Activated T-cell treated with anti-CD3 and anti-CD28 coated beads, Interleukin-2, amount 50 U/mL, for 48 hours (primary cell): ENCODE data around the gene KMT2E.
"Not testable (repeated sequence)": the region's sequence is repeated elsewhere in the genome, so short reads cannot be mapped to it uniquely, and the experiment has no call there.

ENCODE experiments used
- DNase-seq, 2 experiments: peaks; one replicate each; pipeline ENCODE4 v3.0.0-alpha.2; 2020

The KMT2E gene

GRCh38 chr7:105011141-105011830, 2.7 kb upstream of the KMT2E start:
- no peak for DNase-seq

GRCh38 chr7:105011831-105012502, 2.0 kb upstream of the KMT2E start:
- DNase-seq = peak; percentile 61 to 68

- peak; percentile 100 for DNase-seq
Observed at GRCh38 chr7:105012503-105013220, 1.3 kb upstream of the KMT2E start.

- peak; percentile 95 for DNase-seq
Observed at GRCh38 chr7:105013221-105013815, 687 bp upstream of the KMT2E start.

- peak; percentile 66 to 76 for DNase-seq
Observed at GRCh38 chr7:105014693-105015389, 836 bp downstream of the KMT2E start.

- DNase-seq = no peak
Observed at GRCh38 chr7:105015390-105015965, 1.5 kb downstream of the KMT2E start.

- DNase-seq = no peak
Observed at GRCh38 chr7:105016068-105016708, 2.2 kb downstream of the KMT2E start.

GRCh38 chr7:105016709-105017656, 3.0 kb downstream of the KMT2E start:
- DNase-seq = no peak

GRCh38 chr7:105017657-105018365, 3.8 kb downstream of the KMT2E start:
- no peak for DNase-seq

GRCh38 chr7:105019269-105019668, 5.3 kb downstream of the KMT2E start:
- no peak for DNase-seq

- DNase-seq = no peak
Observed at GRCh38 chr7:105020926-105021325, 6.9 kb downstream of the KMT2E start.

- DNase-seq = no peak
Observed at GRCh38 chr7:105021352-105021751, 7.3 kb downstream of the KMT2E start.

GRCh38 chr7:105021967-105022366, 8.0 kb downstream of the KMT2E start:
- no peak for DNase-seq

GRCh38 chr7:105022458-105022857, 8.5 kb downstream of the KMT2E start:
- no peak for DNase-seq

GRCh38 chr7:105024734-105025133, 10.7 kb downstream of the KMT2E start:
- no peak for DNase-seq

GRCh38 chr7:105026750-105027149, 12.7 kb downstream of the KMT2E start:
- DNase-seq = no peak

GRCh38 chr7:105027176-105027853, 13.3 kb downstream of the KMT2E start:
- no peak for DNase-seq

- no peak for DNase-seq
Observed at GRCh38 chr7:105028004-105028403, 14.0 kb downstream of the KMT2E start.

GRCh38 chr7:105028941-105029340, 14.9 kb downstream of the KMT2E start:
- DNase-seq = not testable (repeated sequence)
